Sciatic nerve (tissue), 2 donors: Measurements from ENCODE around the gene INSRR. TPM values are rescaled to one million over a fixed set of nuclear protein-coding genes. Genes with fewer than 3 reads are reported as not detected.

ENCODE experiments used
- ATAC-seq: fragments of 200-7000 bp; cut with Tn5 transposase; one replicate; pipeline ENCODE4 v1.9.1; 2020; ENCODE audit warnings: mild to moderate bottlenecking, moderate library complexity
- DNase-seq: peaks from one replicate; pipeline ENCODE4 v3.0.0-alpha.2; 2020; ENCODE audit warnings: low spot score
- intact Hi-C: fragments of 100-400 bp; cut with DNase I; formaldehyde crosslinking; loops from one replicate; pipeline ENCODE4 v1.14.2; 2022
- total RNA-seq: library from RNA; stranded (reverse); fragmentation: NEBNext Ultra II Directional; extraction: Animal tissue kit (Norgen Biotek cat#: 25700); gene quantifications from one replicate; pipeline ENCODE4 v1.2.1, GENCODE V29; 2021
- donor health status: DM: no; HTN: no; CAD: no.
- donor health status: DM: no; HTN: no; CAD: no.

INSRR gene
- total RNA-seq, 1 donor from 2014 or later, result 0.40 TPM

GRCh38 chr1:156895455-156895812 lies 36.5 kb upstream of the INSRR start:
- ATAC-seq (peak; percentile 2), DNase-seq (no peak)
- intact Hi-C loops, result no loop called here

GRCh38 chr1:156894711-156895454 lies 36.0 kb upstream of the INSRR start:
- peak; percentile 61 for ATAC-seq
- no peak for DNase-seq
- intact Hi-C loops, result no loop called here

- no peak for ATAC-seq
- DNase-seq, result no peak
- intact Hi-C loops, result no loop called here
These were observed 35.1 kb upstream of the INSRR start for GRCh38 chr1:156894001-156894400.

GRCh38 chr1:156893048-156893953 lies 34.4 kb upstream of the INSRR start, which contains the start of gene PEAR1:
Gene PEAR1 (plus strand): TSS chr1:156893718. CDS start chr1:156903927, 10,209 bp downstream.
- intact Hi-C loops, result no loop called here
- peak; percentile 49 for ATAC-seq
- peak; percentile 86 for DNase-seq

GRCh38 chr1:156892190-156893047 lies 33.5 kb upstream of the INSRR start:
- peak; percentile 89 for ATAC-seq
- intact Hi-C loops, result no loop called here
- peak; percentile 97 for DNase-seq

GRCh38 chr1:156889802-156890580 lies 31.1 kb upstream of the INSRR start:
- peak; percentile 21 for ATAC-seq
- intact Hi-C loops, result no loop called here
- DNase-seq, result peak; percentile 92

- DNase-seq (no peak), ATAC-seq (no peak)
- intact Hi-C loops, result no loop called here
These were observed 28.8 kb upstream of the INSRR start for GRCh38 chr1:156887734-156888133.

GRCh38 chr1:156887317-156887716 lies 28.4 kb upstream of the INSRR start:
- intact Hi-C loops, result no loop called here
- ATAC-seq (no peak), DNase-seq (no peak)

GRCh38 chr1:156886583-156887281 lies 27.8 kb upstream of the INSRR start:
- DNase-seq (no peak), ATAC-seq (no peak)
- intact Hi-C loops, result no loop called here

GRCh38 chr1:156885880-156886355 lies 27.0 kb upstream of the INSRR start:
- no peak for ATAC-seq
- intact Hi-C loops, result no loop called here

GRCh38 chr1:156885314-156885713 lies 26.4 kb upstream of the INSRR start:
- ATAC-seq (no peak), DNase-seq (no peak)
- intact Hi-C loops, result no loop called here

More at GRCh38 chr1:156885880-156886355, 27.0 kb upstream of the INSRR start:
- no peak for DNase-seq

- intact Hi-C loops, result no loop called here
These were observed 25.8 kb upstream of the INSRR start for GRCh38 chr1:156884560-156885184.

GRCh38 chr1:156883919-156884318 lies 25.0 kb upstream of the INSRR start:
- intact Hi-C loops, result no loop called here
- no peak for DNase-seq
- no peak for ATAC-seq

More at GRCh38 chr1:156884560-156885184, 25.8 kb upstream of the INSRR start:
- ATAC-seq, result no peak
- no peak for DNase-seq

GRCh38 chr1:156882543-156882942 lies 23.6 kb upstream of the INSRR start:
- DNase-seq (no peak), ATAC-seq (no peak)
- intact Hi-C loops, result no loop called here

- no peak for ATAC-seq
- intact Hi-C loops, result no loop called here
- DNase-seq, result no peak
These were observed 22.7 kb upstream of the INSRR start for GRCh38 chr1:156881663-156882062.

- DNase-seq (no peak), ATAC-seq (no peak)
- intact Hi-C loops, result no loop called here
These were observed 22.2 kb upstream of the INSRR start for GRCh38 chr1:156881101-156881500.

- intact Hi-C loops, result no loop called here
- no peak for DNase-seq
- no peak for ATAC-seq
These were observed 21.6 kb upstream of the INSRR start for GRCh38 chr1:156880473-156880872.
